NT2/D1 (cell line): ENCODE measurements around the gene FYCO1.

Experiments
- SUZ12 ChIP-seq: IDR thresholded peaks from 2 replicates; pipeline ENCODE4 v1.6.1; 2011; ENCODE audit not compliant: insufficient read length, insufficient read depth; ENCODE audit errors: extremely low read depth
- YY1 ChIP-seq: IDR thresholded peaks from 2 replicates; pipeline ENCODE4 v1.6.1; 2011; ENCODE audit not compliant: insufficient read length, insufficient read depth
- ZNF274 ChIP-seq: IDR thresholded peaks from 2 replicates; pipeline ENCODE4 v1.6.1; 2011; ENCODE audit warnings: mild to moderate bottlenecking, low read depth, low read length

GRCh38 chr3:45983770-45984169, 11.9 kb downstream of the FYCO1 start:
- no peak for TF ChIP-seq YY1
- no peak for TF ChIP-seq SUZ12
- TF ChIP-seq ZNF274, result no peak
